SU-DHL-6 (cell line): Measurements from ENCODE around the gene LRRC2.

Experiments used
- H2AFZ ChIP-seq: fragments of 200-600 bp; sonication (generic); 2 replicates; pipeline ENCODE4 v1.6.1; 2014; ENCODE audit warnings: low read depth, mild to moderate bottlenecking, moderate library complexity, mixed read lengths, antibody characterized with exemption, low read length; ENCODE audit not compliant: severe bottlenecking
- H3F3A ChIP-seq: fragments of 200-600 bp; shearing (Covaris generic); 2 replicates; pipeline ENCODE4 v1.6.0; 2016; ENCODE audit warnings: antibody characterized with exemption, mild to moderate bottlenecking; ENCODE audit not compliant: insufficient read depth
- H3K27ac ChIP-seq: fragments of 200-600 bp; sonication (generic); 2 replicates; pipeline ENCODE4 v1.5.1; 2016; ENCODE audit warnings: low read depth, mild to moderate bottlenecking, low read length, moderate library complexity, mixed read lengths
- H3K27me3 ChIP-seq: fragments of 200-600 bp; sonication (generic), shearing (Covaris generic); 2 replicates; pipeline ENCODE4 v1.6.0; 2014; ENCODE audit warnings: mild to moderate bottlenecking, low read length
- H3K36me3 ChIP-seq: fragments of 200-600 bp; sonication (generic); 2 replicates; pipeline ENCODE4 v1.6.1; 2014; ENCODE audit warnings: mild to moderate bottlenecking, low read length, mixed read lengths
- H3K4me2 ChIP-seq: fragments of 300-600, 200-600 bp; shearing (Covaris generic), sonication (generic); 2 replicates; pipeline ENCODE4 v1.6.0; 2014; ENCODE audit warnings: low read length, low read depth, mild to moderate bottlenecking; ENCODE audit not compliant: poor library complexity, severe bottlenecking
- H3K4me3 ChIP-seq: fragments of 200-600 bp; sonication (generic); 2 replicates; pipeline ENCODE4 v1.5.1; 2014; ENCODE audit warnings: antibody characterized with exemption, low read length, mild to moderate bottlenecking, mixed read lengths; ENCODE audit not compliant: insufficient read depth, poor library complexity, severe bottlenecking
- H3K79me2 ChIP-seq: fragments of 200-600 bp; sonication (generic); 2 replicates; pipeline ENCODE4 v1.6.1; 2014; ENCODE audit warnings: mild to moderate bottlenecking, low read length, moderate library complexity; ENCODE audit not compliant: insufficient read depth
- H3K9ac ChIP-seq: fragments of 200-600 bp; sonication (generic); 2 replicates; pipeline ENCODE4 v1.7.0; 2014; ENCODE audit warnings: mild to moderate bottlenecking, low read length
- H3K9me2 ChIP-seq: fragments of 200-600 bp; sonication (generic); replicated peaks from 2 replicates; pipeline ENCODE4 v1.6.1; 2014; ENCODE audit warnings: low read length; ENCODE audit not compliant: insufficient read depth
- H3K9me3 ChIP-seq: fragments of 200-600 bp; sonication (generic); 2 replicates; pipeline ENCODE4 v1.6.1; 2014; ENCODE audit warnings: low read length, mixed read lengths; ENCODE audit not compliant: insufficient read depth
- H4K20me1 ChIP-seq: fragments of 200-600 bp; sonication (generic); 2 replicates; pipeline ENCODE4 v1.6.1; 2014; ENCODE audit warnings: low read depth, mild to moderate bottlenecking, antibody characterized with exemption, low read length, moderate library complexity, mixed read lengths
- CTCF ChIP-seq: fragments of 200-600 bp; sonication (generic); IDR thresholded peaks from one replicate; pipeline ENCODE4 v1.5.1; 2017; ENCODE audit warnings: antibody characterized with exemption, mild to moderate bottlenecking, low read length, moderate library complexity; ENCODE audit not compliant: insufficient read depth, poor library complexity, severe bottlenecking
- EZH2phosphoT487 ChIP-seq: fragments of 200-600 bp; sonication (generic), shearing (Covaris generic); conservative IDR thresholded peaks from 2 replicates; pipeline ENCODE4 v1.6.1; 2018; ENCODE audit warnings: mild to moderate bottlenecking, antibody characterized with exemption, low read length, moderate library complexity, mixed read lengths

The LRRC2 gene

DNA sequence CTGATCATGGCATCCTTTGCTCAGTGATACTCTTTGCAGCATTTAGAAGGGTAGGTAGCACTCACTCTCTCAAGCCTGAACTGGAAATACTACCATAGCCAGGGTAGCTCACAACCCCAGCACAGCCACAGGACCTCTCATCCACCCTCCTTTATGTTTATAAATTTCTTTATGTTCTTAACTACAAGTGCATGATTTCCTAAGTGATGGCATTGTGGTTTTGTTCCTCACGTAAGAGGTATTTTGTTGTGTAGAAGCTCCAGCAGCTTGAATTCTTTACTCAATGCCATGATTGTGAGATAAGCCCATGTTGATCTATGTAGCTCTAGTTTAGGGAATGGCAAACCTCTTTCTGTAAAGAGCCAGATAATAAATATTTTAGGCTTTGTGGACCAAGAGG is 76.2 kb downstream of the LRRC2 start:
- H3K27ac ChIP-seq: peak overlapping the region; percentile 24; the same call in 1 of the 2 replicates
- H3K9me3 ChIP-seq: no peaks in the 10 kb centered on the region
- no peaks in the 10 kb centered on the region for H3K9me2 ChIP-seq
- no peaks in the 10 kb centered on the region for H4K20me1 ChIP-seq
- no peak overlapping the region for H2AFZ ChIP-seq
- no peak overlapping the region for H3K4me3 ChIP-seq
- H3K36me3 ChIP-seq: no peaks in the 10 kb centered on the region
- H3K79me2 ChIP-seq: no peaks in the 10 kb centered on the region
- 0 out of 2 replicates have a peak, but pooled peaks cover 4% of the 10 kb centered on the region for H3F3A ChIP-seq
- H3K27me3 ChIP-seq: no peaks in the 10 kb centered on the region
- H3K9ac ChIP-seq: peak overlapping the region; percentile 45
- no peak overlapping the region for H3K4me2 ChIP-seq
- TF ChIP-seq CTCF (no peak), EZH2phosphoT487 (no peak)

- peak overlapping the region; percentile 45 for H3K9ac ChIP-seq
- no peak overlapping the region for H3K4me3 ChIP-seq
- TF ChIP-seq CTCF (no peak), EZH2phosphoT487 (no peak)
- 0 out of 2 replicates have a peak, but pooled peaks cover 4% of the 10 kb centered on the region for H3F3A ChIP-seq
- peak overlapping the region; percentile 37 for H3K27ac ChIP-seq
- H3K36me3 ChIP-seq: no peaks in the 10 kb centered on the region
- H3K27me3 ChIP-seq: no peaks in the 10 kb centered on the region
- H3K9me3 ChIP-seq: no peaks in the 10 kb centered on the region
- H3K9me2 ChIP-seq: no peaks in the 10 kb centered on the region
- H2AFZ ChIP-seq: peak overlapping the region; percentile 5
- H3K4me2 ChIP-seq: peak overlapping the region; percentile 32
- H4K20me1 ChIP-seq: no peaks in the 10 kb centered on the region
- no peaks in the 10 kb centered on the region for H3K79me2 ChIP-seq
Measured at GRCh38 chr3:46489381-46489780, 76.7 kb downstream of the LRRC2 start.

DNA sequence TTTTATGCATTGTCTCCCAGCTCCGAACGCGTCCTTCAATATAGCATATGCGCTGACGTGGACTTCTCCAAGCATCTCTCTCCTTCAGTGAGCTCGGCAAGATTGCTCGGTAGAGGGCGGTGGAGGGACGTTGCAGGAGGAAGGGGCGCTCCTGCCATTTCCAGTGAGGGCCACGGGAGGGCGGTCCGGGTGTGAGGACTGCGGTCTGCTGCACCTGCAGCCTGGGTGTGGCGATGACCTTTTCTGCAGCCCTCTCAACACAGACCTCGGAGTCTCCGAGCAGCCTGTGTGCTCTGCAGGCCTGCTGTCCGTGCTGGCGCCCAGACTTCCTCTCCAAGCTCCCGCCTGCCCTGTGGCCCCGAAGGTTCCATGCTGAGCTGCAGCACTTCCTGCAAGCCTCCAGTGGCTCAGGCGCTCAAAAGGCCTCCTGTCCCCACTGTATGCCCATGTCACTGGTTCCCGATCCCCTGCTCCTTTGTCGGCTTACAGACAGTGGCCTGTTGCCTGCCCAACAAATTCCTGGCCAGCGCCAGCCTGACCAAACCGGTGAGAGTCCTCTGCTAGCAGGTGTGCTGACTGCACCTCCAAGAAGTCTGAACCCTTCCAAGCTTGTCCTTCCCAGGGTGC is 77.3 kb downstream of the LRRC2 start:
- TF ChIP-seq CTCF: peak; percentile 99
- TF ChIP-seq EZH2phosphoT487: no peak
- Histone ChIP-seq H3K4me2 (peak overlapping the region; percentile 32), H3K9me2 (no peaks in the 10 kb centered on the region), H3K9ac (peak overlapping the region; percentile 45), H4K20me1 (no peaks in the 10 kb centered on the region), H3K9me3 (no peaks in the 10 kb centered on the region), H3F3A (0 out of 2 replicates have a peak, but pooled peaks cover 4% of the 10 kb centered on the region), H3K79me2 (no peaks in the 10 kb centered on the region), H3K27me3 (no peaks in the 10 kb centered on the region), H3K36me3 (no peaks in the 10 kb centered on the region), H3K4me3 (no peak overlapping the region), H2AFZ (peak overlapping the region; percentile 5), H3K27ac (peak overlapping the region; percentile 37)
